ENCODE data around the gene CCDC185.

CCDC185 gene

DNA sequence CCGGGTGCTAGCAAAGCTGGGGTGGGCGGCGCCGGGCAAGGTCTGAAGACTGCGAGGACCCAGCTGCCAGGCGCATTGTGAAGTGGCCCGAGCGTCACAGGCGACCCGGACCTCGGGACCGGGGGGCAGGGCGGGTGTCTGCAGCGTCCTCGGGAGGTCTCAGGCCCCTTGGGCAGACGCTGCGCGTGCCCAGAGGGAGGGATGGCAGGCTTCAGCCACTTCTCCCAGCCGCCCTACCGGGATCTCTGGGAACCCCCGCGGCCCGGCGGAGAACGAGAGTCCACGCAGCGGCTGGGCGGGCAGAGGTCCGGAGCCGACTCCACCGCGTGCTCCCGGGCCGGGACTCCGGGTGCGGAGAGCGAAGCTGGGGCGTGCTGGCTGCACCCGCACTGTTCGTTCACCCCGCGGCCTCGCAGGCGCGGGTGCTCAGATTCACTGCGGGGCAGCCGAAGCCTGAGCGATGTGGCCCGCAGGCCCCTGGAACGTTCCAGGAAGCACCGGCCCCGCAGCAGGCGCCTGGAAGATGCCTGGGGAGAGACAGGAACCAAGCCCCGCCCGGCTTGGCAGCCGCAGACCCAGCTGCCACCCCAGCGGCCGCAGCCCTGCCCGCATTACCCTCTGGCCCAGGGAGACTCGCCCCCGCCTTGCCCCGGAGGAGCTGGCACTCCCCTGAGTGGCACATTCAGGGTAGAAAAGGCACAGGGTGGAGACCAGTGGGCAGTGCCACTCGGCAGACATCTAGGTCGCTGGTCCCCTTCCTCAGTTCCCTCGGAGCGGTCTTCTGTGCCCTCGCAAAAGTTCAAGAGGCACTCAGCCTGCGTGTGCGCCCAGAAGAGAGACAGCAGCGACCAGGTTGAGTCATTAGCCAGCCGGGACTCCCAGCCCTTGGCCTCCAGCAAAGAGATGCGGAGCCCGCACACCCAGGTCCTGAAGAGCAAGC, at the start of gene CCDC185:
CCDC185 (plus strand) TSS at position 141 of the 940 bp plus-strand sequence; CDS start at position 202, 61 bp downstream.
- no peak for DNase-seq

DNA sequence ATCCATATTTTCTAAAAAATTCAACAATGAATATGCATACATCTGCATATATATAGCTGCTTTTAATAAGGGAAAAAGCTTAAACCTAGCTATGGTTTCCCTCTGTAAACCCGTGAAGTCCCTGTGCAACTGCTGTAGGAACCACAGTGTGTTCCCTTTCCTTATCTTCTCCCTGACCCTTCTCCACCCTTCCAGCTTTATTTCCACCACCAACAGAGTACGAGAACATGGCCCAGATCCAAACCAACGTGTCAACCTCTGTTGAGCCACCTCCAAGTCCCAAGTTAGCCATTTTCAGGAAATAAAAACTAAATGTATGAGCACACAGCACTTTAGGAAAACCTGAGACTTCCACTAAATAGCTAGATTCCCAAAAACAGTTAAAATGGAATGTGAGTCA, 49.5 kb upstream of the CCDC185 start:
- DNase-seq = no peak

DNA sequence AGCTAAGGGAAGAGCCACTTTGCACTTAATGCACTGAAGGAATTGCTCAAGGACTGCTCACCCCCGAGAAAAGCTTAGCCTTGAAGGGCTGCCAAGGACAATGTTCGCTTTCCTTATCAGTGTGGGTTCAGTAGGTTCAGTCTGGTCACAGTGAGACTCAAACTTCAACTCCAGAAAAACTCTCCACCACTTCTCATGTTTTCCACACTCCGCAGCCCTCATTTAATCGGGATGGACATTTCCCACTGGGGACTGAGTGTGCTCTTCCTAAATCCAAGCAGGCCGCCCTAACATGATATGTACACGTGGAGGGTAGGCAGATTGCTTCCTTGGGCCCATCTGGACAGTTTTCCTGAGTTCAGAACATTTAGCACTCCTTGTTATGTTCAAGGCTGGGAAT, 48.7 kb upstream of the CCDC185 start:
- no peak for DNase-seq

DNA sequence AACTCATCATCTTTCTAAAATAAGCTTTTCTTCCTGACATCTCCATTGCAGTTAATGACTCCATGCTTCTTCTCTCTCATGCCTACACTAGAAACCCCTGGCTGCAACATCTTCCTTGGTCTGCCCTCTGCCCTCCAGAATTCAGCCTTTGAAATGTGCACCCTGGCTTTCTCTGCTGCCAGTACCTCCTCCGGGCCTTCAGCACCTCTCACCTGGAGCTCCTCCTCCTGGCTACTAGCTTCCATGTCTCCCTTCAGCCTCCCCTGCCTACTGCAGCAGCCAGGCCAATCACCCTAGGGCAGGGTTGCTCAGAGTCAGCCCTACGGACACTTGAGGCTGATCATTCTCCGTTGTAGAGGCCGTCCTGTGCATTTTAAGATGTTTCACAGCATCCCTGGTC, 47.5 kb upstream of the CCDC185 start:
- no peak for DNase-seq

DNA sequence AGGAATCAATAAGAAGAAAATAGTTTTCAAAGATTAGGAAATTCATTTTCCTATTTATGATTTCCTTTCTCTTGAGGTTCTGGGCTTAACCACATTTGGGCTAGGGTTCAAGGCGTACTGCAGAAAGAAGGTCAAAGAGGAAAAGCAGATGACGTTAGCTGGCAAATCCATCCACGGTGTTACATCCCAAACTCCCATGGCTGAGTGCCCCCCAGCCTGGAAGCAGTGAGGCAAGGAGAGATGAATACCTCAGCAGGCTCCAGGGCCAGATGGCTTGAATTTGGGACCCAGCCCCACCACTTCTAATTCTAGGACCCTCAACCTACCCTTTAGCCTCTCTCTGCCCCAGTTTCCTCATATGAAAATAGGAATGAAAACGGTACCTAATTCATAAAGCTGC, 46.9 kb upstream of the CCDC185 start:
- DNase-seq = no peak

DNA sequence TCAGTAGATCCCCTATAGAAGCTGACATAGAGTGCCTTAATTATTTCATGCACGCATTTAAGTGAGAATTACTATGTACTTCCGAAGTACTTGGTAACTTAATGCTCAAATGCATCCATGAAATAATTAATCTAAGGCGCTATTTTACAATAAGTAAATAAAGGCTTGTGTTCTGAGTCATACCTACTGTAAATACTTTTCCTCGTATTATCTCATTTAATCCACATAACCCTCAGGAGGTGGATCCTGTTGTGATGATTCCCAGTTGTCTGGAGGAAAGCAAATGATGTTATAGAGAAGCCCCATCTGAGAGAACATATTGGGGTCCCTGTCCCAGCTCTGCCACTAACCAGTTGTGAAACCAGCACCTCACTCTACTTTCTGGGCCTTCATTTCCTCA, 45.6 kb upstream of the CCDC185 start:
- DNase-seq = no peak

DNA sequence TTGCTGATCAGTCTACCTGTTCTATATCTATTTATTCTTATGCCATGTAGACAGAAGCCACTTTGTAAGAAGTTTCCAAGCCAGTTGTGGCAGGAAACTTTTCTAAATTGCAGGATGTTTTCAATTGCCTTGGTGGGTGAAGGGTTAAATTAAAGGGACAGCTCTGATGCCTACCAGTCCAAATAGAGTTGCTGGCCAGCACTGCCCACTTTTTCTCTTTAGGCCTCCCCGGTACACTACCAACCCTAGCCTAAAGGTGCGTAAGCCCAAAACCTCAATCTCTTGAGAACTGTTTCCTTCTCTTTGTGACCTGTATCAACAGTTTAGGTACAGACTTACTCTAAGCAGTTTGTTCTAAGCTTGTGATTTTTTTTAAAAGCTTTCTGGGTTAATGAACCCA, 44.8 kb upstream of the CCDC185 start:
- no peak for DNase-seq

DNA sequence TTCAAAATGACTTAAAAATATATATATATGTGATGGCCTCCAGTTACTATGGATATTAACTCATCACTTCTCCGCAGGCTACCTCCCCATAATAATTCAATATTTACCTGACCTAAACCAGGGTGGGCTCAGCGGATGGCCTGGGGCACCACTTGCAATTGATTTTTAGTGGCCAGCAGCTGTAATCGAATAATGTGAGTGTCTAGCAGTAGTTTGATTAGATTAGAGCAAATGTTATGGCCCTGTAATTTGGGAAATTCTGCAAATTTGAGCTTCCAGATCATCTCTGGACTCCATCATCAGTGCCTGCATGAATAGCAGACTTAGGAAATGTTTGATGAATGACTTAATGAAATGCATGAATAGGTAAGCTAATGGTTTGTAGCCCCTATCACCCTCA, 44.0 kb upstream of the CCDC185 start:
- DNase-seq = no peak

DNA sequence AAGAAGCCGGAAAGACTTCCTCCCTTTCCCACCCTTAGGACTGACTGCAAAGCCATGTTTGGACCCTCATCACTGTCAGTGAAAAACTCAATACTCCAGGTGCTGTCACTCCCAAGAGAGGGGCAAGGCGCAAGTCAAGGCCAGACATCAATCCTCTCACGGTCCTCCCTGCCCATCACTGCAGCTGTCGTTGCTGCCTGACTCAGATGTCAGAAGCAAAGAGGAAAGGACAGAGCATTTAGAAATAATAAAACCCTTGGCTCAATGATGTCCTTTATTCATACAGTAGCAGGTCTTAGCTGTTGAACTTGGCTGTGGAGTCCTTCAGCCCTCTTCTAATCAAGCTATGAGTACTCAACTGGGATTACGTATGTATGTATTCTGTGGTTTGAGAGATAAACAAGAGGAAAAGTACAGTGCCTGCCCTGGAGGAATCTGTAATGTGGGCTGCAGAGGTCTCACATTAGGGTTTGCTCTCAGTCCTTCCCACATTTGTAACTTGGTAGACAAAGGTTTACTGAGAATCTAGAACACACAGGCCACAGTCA, 42.8 kb upstream of the CCDC185 start:
- DNase-seq = no peak

DNA sequence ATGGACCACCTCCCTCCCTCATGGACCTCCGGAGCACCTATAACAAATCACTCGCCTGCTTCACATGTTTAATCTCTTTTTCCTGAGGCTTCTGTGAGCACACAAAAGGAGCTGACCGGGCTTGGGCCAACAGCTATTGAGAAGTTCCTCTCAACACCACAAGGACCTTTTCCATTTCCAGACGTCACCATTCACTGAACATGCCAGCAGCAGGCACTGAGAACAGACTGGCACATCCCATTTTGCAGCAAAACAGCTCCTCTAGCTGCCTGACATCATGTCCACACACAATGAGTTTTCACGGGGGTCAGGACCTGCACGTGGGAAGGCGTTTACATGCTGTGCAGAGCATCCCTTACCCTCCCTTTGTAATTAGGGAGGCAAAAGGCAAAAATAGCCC, 40.3 kb upstream of the CCDC185 start:
- no peak for DNase-seq

DNA sequence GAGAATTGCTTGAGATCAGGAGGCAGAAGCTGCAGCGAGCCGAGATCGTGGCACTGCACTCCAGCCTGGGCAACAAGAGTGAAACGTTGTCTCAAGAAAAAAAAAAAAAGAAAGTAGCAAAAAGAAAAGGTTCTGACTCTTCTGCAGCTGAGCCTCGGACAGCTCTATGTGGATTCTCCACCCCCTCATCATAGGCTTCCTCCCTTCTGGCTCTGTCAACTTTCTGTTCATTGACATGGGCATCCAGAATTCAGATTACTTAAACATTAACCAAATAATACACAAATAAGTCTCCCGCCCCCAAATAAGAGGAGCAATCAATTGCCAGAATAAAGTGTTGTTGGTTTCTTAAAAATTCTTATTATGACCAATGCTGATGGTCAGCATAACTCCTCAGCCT, 39.3 kb upstream of the CCDC185 start:
- DNase-seq = no peak

DNA sequence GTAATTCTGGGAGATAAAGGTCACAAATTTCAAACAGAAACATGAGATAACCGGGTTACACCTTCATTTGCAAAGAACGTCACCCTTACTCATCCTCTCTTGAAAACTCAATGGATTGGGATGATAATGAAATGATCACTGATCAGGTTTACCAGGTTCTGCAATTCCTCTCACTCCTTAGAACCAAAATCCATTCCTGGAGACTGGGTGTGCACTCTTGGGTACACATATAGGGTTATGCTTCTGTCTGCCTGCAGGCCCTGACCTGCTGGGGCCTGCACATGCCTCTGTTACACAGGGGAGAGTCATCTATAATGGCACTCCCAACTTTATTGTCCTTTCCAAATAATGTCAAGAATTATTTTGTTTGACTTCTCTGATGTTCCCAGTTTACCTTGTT, 37.5 kb upstream of the CCDC185 start:
- no peak for DNase-seq

DNA sequence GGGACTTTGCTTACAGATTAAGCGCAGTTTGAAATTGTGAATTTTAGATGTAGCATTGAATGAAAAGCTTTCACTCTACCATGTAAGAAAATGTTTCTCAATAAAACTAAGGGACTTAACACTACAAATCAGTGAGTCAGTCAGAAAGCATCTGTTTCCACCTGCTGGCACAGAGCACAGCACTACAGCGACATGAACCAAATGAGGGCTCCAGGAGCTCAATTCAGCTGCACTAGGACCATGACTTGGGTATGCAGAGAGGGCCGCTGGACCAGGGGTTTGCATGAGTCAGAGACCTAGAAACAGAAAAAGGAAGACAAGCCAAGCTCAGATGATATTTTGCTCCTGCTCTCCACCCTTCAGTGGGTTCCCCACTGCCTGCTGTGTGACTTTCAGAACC, 34.4 kb upstream of the CCDC185 start:
- DNase-seq = no peak

DNA sequence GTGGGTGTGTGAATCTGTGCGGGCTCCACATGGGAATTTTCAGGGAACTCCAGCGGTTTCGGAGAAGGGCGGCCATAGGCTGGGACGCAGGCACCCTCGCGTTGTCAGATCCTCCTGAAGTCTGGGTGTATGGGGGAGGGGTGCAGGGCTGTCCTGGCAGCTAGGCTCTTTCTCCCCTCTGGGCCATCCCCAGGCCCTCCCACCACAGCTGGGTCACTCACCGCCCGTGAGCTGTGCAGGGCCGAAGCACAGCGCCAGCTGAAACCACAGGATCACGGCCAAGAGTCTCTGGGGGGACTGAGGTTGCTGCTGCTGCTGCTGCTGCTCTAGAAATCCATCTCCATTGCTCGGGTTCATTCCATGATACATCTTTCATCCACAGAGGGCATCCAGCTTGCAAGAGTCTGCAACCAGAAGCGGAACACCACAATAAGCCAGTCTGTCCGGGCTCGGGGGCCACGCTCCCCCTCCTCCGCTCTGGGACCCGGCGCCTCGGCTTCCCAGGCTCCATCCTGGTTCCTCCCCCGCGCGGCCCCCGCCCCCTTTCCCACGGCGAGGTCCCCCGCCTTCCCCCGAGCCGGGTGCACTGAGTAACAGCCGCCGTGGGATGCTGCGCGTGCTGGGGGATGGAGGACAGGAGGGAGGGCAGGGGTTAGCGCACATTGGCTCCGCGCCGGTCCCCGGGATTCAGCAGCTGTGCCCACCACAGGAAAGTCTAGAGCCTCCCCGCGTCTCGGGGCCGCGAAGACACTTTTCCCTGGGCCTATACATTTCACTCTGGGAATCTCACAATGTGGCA, 30.0 kb upstream of the CCDC185 start:
- DNase-seq = no peak

DNA sequence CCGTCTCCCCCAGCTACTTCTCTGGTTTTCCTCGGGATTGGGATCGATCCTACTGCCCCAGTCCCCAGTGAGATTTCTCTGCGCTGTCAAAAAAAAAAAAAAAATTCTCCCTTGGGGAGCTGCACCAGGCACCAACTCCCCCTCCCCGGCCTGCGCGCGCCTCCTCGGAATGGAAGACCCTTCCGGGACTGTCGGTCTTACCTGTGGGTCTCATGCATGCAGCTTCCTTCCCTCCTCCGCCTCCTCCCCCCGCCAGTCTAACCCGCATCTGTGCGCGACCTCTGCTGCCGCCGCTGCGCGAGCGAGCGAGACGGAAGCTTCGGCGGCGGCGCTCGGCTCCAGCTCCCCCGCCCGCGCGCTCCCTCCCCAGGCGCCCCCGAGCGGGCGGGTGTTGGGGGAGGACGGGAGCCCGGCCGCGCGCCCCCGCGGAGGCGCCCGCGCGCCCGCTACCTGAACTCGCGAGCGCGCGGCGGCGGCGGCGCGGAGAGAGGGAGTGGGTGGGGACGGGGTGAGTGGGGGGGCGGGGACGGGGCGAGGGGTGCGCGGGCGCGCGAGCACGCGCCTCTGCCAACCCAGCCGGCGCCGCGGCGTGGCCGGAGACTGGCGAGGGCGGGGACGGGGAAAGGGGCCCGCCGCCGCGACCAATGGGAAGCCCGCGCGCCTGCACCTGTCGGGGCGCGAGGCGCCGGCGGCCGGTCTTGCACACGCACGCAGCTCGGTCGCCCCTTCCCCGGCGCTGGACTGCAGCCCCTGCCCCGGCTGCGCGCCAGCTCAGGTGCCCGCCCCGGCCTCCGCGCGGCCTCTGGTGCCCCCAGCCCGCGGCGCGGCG, 29.1 kb upstream of the CCDC185 start, which contains the start of gene SUSD4:
SUSD4 (minus strand) TSS at position 321 of the 829 bp plus-strand sequence. CDS start 751 bp downstream, outside the sequence.
- DNase-seq = no peak

DNA sequence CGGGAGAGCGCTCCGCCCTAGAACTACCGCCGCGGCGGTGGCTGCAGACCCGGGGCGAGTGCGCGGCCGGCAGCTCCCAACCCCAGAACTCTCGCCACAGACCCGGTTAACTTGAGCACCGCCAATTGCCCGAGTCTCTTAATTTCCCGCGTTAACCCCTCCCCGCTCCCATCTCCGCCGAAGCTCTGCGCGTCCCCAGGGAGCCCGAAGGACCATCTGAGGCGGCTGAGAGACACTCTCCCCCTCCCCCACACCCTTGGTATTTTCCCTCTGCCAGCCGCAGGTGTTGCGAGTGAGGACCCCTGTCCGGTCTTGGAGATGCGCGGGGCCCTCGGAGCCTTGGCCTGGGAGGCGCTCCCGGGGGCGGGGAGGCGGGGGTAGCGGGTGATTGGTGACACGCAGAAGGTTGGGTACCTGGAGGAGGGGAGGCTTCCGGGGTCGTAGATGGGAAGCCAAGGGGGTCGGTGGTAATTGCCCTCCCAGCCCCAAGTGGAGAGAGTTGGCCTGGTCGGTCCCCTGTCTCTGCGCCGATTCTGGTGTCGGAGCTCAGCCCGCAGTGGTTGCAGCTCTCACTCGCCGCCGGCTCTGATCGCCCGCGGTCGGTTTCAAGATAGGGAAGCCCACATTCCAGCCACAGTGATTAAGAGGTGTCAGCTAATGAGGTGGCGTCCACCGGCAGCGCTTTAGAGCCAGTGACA, 28.4 kb upstream of the CCDC185 start:
- DNase-seq = no peak

DNA sequence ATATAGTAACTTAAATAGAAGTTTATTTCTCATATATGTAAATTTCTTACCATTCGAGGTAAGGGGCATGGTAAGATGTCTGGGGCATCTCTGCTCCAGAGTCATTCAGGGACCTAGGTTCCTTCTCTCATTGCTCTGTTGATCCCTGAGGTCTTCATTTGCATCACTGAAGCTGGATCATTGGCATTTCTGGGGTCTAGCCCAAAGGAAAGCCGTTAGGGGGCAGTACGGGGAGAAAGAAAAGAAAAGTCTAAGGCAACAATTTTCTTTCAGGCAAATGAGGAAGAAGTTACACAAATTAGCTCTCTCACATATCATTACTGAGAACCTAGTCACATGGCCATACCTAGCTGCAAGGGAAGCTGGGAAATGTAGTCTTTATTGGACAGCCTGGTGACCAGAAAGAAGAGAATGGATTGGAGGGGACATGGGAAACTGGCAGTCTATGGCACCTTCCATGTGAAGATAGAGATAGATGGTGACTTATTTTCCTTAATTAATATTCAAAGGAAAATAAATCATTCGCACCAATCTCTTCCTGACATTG, 19.1 kb upstream of the CCDC185 start:
- no peak for DNase-seq

DNA sequence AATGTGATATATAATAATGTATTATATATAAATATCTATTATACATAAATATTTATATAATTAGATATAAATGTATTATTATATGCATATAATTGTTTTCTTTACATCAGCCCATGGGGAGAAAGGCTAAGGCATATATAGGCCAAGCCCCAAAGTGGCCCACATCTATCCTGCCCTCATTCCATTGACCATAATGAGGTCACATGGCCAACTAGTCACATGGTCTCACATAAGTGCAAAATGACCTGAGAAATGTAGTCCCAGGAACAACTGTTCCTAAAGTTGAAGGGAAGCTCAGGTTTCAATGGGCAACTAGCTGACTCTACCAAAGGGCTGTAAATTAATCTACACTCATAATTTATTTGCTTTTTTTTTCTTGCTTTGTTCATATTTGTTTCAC, 14.5 kb upstream of the CCDC185 start:
- DNase-seq = no peak

DNA sequence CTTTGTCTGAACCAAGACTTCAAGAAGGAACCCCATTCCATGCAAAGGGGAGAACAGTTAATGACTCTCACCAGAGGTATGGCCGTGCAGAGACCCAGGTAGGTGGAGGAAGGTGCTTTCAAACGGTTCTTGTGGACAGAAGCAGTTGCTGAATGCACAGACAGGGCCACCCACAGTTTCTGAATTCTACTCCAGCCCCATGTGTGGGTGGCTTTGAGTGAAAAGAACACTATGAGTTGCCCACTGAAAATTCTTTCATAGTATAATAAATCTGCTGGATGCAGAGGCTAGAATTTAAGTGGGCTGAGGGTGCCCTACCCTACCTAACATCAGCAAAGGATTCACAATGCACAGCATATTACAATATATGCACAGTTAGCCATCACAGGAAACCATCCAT, 7.2 kb upstream of the CCDC185 start:
- DNase-seq = no peak

DNA sequence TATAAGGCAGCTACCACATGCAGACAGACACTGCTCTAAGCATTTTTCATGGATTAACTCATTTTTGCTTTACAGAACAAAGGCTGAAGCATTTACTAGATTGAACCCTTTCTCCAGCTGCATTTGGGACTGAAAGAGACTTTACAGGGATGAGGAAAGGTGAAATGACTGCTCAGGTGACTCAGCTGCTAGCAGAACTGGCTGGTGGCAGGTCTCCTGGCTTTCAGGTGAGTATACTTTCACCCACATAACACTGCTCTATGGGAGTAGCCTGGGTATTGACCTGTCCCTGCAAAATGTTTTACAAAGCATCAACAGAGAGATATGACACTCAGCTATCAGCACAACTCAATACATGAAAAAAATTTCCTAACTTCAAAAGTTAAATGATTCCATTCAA, 2.6 kb upstream of the CCDC185 start:
- DNase-seq = no peak

DNA sequence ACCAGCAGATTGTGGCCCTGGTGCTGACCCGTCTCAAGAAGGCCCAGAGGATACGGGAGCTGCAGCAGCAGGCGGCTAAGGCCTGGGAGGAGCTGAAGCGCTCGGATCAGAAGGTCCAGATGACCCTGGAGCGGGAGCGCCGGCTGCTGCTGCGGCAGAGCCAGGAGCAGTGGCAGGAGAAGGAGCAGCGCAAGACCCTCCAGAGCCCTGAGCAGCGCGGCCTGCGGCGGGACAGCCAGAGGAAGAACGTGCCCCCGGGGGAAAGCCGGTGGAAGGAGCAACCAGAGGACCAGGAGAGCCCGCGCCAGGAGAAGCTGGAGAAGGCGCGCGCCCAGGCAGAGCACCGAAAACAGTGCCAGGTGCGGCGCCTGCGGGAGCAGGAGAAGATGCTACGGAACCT, 1.0 kb downstream of the CCDC185 start:
- DNase-seq = no peak

DNA sequence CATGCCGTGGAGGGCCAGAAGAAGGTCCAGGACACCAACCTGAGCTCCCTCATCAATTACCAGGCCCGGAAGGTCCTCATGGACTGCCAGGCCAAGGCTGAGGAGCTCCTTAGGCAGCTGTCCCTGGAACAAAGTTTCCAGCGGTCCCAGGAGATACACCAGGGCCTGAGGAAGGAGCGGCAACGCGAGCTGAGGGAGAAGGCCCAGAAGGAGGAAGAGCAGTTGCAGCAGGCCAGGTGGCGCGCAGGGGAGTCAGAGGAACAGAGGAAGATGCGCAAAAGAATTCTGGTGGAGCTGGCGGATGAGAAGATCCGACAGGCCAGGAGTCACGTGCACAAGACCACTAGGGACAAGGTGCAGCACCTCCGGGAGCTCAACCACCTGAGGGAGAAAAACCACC, 1.5 kb downstream of the CCDC185 start:
- no peak for DNase-seq
